ENCODE measurements around the gene MRGPRF.
A peak's percentile ranks its signal among the peaks of the same experiment; 100 is the strongest.
"Not testable (repeated sequence)": the region's sequence is repeated elsewhere in the genome, so short reads cannot be mapped to it uniquely, and the experiment has no call there.

The MRGPRF gene

DNA sequence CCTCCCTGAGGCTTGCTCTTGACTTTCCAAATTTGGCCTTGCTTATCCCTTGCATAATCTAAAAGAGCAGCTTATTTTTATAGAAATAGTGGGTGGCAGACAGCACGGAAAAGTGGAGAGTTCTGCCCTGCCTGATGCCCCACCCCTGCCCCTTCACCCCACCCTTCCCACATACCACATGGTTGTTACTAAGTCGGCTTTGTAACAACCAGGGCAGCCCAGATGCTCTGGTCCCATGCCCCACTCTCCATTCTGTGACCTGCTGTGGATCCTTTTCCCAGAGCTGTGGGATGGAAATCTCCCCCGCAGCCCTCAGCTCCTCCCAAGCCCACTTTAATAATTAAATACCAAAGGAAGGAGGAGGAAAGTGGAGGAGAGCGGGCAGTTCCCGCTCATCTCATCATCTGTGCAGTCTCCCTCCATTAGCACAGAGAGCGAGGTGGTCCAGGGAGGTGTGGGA, 10.9 kb downstream of the MRGPRF start:
- DNase-seq, result no peak

DNA sequence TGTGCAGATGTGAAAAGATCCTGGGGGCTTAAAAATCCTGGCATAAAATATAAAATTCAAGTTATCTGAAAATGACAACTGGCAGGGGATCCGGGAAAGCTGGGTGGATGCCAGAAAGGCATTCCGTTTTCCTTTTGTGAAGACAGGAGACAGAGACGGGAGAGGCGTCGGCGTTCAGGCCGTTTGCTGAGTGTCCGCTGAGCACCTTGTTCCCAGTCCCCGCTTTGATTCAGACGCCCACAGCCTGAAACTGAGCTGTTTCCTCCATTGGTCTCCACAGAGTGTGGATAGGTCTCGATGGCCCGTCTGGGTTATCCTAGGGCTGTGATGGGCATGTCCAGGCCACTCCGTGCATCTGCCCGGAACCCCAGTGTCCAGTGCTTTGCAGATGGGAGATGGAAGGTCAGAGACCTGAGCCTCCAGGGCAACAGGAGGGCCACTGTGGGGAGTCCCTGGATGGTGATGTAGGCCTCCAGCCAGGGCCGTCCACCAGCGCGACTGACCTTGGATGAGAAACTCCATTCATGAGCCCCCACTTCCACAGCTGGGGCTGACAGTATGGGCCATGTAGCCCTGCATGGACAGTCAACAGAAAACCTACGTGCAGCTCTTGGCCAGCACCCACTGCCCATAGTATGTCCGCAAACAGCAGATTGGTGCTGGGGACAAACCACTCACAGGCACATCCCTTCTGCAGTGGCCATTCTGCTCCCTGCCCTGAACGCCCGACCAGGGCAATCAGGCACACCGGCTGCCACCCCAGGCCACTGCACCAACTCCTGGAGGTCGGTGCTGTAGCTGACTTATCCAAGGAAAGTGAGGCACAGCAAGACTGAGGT, 11.6 kb downstream of the MRGPRF start:
- no peak for DNase-seq

DNA sequence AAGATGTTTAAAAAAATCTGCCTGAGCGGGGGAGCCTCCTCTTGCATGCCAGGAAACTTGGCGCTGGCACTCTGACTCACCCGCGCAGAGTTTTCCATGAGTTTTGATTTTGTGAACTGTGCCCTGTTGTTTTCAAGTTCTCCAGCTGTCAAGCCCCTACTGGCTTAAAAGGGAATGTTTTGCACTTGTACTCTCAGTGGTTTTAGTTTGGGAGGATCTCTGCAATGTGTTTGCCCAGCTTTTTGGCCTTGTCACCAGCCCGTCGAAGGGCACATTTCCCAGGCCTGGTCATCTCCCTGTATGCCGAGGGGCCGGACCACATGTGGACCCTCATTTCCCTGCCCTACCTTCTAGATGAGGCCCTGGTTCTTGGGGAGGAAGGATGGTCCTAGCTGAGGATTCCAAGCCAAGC, 12.2 kb downstream of the MRGPRF start:
- no peak for DNase-seq

DNA sequence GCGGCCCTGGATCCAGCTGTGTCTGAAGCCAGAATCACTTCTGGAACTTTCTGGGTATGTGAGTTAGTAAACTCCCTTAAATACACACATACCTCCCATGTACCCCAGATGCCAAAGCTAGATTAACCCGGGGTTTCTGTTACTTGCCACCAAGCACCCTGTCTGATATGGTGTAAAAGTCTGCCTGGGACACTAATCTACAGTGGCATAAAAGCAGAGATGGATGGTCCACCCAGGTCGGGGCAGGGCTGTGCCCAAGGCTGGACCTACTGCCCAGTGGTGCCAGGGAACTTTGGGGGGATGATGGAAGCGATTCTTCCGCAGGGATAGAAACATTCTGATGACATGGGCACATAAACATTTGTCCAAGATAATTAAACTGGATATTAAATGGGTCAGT, 12.7 kb downstream of the MRGPRF start:
- no peak for DNase-seq

DNA sequence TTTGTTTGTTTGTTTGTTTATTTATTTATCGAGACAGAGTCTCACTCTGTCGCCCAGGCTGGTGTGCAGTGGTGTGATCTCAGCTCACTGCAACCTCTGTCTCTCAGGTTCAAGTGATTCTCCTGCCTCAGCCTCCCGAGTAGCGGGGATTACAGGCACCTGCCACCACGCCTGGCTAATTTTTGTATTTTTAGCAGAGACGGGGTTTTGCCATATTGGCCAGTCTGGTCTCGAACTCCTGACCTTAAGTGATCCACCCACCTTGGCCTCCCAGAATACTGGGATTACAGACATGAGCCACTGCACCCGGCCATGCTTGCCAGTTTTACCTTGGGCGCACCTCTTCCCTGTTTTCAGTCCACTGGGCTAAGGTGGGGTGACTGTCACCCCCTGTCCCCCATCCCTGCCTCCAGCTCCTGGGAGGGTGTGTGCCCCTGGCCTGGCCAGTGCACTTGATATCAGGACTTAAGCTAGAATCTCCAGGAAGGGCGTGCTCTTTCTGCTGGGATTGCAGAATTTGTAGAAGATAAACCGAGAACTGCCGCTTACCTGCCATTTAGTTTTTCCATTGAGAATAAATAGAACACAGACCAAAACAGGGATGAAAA, 13.2 kb downstream of the MRGPRF start:
- DNase-seq, result not testable (repeated sequence)

DNA sequence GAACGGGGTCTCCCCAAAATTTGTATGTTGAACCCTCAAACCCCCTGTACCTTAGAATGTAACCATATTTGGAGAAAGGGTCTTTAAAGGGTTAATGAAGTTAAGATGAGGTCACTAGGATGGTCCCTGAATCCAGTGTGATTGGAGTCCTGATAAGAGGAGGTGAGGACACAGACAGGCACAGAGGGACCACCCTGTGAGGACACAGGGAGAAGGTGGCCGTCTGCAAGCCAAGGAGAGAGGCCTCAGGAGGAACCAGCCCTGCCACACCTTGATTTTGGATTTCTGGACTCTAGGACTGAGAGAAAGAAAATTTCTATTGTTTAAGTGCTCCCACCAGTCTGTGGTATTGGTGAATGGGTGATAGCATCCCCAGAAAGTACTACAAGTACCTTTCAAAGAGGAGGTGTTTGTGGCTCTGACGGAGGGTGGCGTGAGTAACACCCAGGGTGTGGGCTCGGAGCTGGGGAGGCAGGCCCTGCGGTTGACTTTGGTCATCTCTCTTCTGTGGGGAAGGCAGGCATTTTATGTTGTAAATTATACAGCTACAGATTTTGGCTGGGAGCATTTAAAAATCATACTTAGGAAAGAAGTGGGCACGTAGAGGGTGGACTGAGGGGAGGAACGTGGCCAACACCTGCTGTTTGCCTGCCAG, 13.8 kb downstream of the MRGPRF start:
- no peak for DNase-seq

DNA sequence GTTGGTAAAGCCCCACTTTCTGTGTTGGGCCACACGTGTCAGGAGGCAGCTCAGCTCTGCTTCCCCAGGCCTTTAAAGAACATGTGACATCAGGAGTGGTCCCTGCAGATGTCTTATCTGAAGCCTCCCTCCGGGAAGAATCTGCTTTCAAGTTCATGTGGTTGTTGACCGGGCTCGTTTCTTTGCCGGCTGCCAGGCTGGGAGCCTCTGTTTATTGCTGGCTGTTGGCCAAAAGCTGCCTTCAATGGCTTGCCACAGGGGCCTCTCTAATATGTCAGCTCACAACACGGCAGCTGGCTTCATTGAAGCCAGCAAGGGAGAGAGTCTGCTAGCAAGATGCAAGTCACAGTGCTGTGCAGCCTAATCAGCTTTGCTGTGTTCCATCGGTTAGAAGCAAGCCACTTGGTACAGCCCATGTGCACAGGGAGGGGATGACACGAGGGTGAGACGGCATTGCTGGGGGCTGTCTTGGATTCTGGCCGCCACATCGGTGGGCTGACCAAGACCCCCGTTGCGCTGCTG, 14.6 kb downstream of the MRGPRF start:
- DNase-seq, result no peak

DNA sequence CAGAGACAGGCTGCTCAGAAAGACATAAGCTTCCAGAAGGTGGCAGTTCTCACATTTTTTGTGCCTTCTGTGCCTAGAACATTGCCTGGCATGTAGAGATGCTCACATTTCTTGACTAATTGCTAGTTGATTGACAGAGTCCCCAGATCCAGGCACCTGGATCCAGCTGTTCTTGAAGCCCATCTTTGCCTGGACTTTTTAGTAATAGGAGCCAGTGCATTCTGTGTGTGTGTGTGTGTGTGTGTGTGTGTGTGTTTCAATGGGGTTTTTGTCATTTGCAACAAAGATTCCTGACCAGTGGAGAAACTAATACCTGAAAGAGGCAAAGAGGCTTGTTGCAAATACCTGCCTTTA, 15.1 kb downstream of the MRGPRF start:
- no peak for DNase-seq

DNA sequence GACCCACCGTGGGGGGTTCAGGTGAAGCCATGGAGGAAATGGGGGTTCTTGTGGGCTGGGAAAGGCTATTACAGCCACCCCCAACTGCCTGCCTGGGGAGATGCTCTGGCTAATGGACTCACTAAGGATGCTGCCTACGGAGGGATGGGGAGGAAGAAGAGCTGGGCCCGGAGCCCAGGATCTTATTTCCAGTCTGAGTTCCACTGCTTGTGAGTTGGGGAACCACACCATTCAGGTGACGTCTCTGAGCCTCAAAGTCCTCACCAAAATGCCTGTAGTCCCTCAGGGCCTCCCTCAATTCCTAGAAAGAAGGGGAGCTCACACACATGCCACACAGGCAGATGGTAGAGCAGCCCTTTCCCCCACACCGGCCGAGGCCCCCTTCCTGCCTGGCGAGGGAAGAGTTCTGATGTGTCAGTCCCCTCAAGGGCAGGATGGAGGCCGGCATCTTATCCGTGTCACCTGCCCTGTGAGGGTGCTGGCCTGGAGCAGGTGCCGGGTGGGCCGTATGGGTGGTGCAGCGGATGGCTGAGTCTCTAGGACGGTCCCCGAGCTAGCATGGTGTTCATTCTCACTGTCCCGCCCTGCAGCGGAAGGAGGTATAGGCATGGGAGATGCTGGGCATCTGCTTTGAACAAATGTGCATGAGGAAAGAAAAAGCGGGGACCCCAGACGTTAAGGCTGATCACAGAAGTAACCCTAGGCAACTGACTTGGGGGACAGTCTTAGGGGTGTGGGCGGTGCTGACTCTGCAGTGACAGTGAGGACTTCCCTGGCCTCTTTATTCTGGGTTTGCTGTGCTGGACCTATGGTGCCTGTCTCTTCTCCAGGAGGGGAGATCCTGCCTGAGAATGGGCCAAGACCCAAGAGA, 15.7 kb downstream of the MRGPRF start:
- no peak for DNase-seq

DNA sequence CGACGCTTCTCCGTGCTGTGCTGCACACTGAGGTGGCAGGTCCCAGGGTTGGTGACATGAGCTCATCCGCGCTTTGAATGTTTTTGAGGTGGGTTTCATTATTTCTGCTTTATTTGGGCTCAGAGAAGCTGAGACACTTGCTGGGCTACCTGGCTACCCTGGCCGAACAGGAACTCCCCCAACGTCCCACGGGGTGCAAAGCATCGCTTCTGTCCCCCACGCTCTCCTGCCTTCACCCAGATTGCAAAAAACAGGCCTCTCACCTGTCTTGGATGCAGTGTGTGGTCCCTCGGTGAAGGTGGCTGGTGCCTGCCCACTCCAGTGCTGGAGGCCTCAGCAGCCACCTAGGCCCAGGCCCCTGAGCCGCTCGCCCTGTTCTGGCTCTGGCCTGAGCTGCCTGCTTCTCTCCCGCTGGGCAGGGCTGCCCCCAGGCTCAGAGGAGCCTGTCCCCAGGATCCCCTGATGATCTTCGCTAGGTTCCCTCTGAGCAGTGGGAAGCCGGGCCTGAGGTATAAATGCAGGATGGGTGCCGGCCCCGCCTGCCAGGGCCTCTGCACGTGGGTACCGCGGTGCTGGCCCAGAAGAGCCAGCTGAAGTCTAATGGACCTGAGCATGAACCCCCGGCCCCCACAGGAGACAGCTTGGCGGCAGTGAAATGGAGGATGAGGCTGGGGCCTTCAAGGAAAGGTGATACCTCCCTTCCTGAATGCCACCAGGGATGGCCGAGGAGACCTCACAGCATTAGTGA, 16.5 kb downstream of the MRGPRF start:
- no peak for DNase-seq

DNA sequence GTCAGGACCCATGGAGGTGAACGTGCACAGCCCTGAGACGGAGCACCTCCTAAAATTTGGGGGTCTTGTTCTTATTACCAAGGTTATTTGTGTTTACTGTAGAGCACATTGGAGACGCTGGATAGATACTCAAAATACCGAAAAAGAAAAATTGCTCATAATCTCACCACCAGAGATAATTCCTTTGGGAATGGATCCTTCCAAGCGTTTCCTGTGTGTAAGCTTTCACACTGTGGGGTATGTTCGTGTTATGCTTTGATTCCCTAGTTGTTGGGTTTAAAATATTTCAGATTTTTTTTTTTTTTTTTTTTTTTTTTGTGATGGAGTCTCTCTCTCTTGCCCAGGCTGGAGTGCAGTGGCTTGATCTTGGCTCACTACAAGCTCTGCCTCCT, 18.2 kb downstream of the MRGPRF start:
- DNase-seq, result no peak

DNA sequence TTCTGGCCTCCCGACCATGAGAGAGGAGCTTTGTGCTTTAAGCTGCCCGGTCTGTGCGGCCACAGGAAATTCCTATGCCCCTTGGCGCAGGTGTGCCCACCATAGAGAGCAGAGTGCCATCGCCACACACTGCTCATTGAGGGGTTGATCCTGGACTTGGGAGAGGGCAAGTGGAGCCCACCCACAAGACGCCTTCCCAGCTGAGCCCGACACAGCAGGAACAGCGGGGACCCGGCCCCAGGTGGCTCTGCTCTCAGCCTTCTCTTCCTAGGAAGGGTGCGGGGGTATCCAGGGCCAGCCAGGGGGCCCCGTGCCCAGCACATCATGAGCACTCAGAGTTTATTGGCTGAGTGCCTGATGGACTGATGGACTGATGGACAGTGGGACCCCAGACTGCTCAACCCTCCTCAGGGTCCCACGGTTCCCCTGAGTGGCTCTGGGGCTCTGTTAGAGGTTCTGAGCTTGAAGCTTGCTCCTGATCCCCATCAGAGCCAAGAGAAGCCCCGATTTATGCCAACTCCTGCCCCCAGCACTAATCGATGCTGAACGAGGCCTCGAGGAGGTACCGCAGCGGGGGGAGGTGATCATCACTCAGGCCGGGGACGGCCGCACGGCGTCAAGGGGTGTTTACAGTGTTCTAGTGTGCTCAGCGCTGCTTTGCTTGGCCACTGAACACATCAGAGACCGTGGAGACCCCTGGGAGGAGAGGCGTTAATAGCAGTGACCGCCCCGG, 18.7 kb downstream of the MRGPRF start:
- DNase-seq, result no peak

DNA sequence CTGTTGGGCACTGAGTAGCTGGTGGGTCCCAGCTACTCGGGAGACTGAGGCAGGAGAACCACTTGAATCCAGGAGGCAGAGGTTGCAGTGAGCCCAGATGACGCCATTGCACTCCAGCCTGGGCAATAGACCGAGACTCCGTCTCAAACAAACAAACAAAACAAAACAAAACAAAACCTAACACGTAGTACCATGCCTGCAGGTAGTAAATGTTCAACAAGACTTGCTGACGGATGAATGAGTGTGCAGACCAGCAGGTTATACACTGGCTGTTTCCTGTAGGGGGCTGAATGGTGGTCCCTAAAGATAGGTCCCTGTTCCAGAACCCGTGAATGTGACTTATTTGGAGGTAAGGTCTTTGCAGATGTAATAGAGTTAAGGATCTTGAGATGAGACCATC, 19.5 kb downstream of the MRGPRF start:
- no peak for DNase-seq

DNA sequence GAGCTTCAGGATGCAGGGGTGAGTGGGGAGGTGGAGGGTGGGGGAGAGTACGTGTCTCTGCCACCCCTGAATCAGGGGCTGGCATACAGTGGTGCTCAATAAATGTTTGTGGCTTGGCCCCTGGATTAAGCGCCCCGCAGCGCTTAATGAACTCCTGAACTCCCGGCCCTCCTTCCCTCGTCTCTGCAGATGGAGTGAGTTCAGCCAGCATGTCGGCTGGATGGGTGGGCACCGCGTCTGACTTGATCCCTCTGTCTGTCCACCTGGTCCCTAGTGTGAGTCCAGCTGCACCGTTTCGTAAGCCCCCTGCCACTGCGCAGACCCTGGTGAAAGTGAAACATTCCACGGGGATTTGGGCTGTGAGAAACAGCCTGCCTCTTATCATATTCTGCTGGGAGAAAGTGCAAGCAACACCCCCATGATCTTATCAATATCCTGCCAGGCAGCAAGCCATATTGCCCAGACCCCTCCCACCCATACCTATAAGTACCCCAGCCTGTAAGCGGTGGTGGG, 20.2 kb downstream of the MRGPRF start:
- no peak for DNase-seq

DNA sequence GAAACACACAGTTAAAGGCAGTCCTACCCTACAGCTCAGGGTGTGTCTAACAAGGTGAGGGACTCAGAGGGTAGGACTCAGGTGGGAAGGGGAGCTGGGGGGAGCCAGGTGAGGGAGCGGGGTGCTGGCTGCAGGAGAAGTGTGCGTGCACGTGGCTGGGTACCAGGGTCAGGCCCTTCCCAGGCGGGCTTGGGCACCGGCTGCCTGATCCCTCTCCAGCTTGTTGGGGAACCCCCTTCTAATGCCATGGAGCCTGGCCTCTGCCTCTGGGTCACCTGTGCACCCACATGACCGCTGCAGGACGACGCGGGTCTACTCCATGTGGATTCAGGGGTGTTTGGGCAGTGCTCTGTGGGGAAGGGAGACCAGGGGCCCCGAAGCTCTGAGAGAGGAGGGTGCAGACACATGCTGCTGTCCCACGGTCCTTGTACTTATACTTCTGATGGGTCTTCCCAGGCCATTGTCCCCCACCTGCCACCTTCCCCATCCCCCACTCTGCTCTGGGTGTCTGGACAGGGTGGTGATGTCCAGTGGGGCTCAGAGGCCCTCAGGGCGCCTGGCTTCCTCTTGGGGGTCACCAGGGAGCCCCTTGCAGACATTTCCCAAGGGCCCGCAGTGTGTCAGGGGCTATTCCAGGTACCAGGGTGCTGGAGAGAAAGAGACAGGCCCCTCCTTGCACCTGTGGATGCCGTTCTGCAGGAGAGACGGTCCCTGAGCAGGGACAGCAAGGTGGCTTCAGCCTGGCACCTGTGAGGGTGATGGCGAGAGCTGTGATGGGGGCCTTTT, 21.9 kb downstream of the MRGPRF start:
- no peak for DNase-seq

DNA sequence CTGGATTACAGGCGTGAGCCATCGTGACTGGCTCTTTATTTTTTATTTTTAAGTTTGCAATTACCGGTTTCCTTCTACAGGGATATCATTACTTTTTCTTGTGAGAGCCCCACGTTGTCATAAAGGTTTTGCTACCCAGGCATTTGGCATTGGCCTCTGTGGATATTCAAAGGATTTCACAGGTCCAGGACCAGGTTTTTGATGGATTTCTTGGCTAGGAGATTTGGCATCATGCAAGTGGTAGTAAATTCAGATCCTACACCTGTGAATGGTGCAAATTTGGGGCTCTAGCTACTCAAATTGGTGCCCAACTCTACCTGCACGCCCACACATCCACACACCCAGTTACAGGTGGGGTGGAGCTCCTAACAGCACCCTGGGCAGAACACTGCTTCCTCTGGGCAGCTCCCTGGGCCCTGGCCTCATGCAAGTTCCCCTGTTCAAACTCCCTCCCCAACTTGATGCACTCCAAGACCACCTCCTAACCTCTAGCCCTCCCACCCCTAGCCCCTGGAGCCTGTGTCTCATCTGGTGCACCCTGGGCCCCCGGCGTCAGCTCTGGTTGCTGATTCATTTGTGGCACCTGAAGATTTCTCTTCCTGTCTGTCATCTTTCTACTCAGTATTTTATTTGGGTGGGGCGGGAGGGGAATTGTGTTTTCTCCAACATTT, 23.0 kb downstream of the MRGPRF start:
- DNase-seq, result peak in 1 of 2 experiments; percentile 10

DNA sequence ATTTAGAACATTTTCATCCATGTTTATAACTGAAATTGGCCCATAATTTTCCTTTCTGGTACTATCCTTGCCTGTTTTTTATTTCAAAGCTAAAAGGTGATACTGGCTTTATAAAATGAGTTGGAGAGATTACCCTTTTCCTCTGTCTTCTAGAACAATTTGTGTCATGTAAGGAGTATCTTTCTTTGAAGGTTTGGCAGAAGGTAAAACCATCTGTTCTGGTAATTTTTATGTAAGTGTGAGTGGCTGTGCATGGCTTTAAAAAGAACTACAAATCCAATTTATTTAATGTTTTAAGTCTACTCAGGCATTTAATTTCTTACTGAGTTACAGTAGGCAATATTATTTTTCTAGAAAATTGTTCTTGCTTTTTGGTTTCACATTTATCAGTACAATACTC, 24.6 kb downstream of the MRGPRF start:
- DNase-seq, result peak; percentile 44 to 70

DNA sequence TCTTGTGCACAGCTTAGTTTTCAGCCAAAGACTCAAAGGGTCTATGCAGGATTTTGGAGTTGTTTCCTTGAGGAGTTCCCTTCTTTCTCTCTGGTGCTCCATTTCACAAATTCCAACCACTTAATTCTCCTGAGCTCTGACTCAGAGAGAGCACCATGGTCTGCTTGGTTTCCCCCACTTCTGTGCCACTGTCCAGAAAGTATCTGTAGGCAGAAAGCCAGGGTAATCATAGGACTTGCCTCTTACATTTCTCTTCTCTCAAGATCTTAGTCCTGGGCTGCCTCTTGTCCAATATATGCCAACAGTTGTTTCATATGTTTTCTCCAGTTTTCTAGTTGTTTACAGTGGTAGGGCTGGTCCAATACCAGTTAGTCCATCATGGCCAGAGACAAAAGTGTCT, 25.8 kb downstream of the MRGPRF start:
- no peak for DNase-seq

DNA sequence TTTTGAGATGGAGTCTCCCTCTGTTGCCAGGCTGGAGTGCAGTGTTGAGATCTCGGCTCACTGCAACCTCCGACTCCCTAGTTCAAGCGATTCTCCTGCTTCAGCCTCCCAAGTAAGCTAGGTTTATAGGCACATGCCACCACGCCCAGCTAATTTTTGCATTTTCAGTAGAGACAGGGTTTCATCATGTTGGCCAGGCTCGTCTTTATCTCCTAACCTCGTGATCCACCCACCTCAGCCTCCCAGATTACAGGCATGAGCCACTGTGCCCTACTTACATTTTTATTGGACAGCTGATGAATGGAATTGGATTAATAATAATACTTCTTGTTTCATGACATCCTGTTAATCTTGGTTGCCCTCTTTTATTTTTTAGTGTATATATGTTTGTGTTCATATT, 29.2 kb downstream of the MRGPRF start:
- no peak for DNase-seq

DNA sequence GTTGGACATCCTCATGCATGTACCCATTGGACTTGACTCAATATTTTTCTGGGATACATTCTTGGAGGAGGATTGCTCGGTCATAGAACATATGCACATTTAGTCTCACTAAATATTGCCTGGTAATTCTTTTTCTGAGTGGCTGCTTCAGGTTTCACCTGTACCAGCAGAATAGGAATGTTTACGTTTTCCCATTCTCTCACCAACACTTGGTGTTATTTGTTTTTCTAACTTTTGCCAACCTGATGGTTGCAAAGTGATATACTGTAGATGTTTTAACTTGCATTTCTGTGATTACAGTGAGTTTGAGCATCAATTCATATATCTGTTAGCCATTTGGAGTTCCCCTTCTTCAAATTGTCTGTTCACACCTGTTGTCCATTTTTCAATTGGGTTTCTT, 30.9 kb downstream of the MRGPRF start:
- DNase-seq, result no peak
